Panc1 (cell line): ENCODE measurements around the gene ST6GALNAC6.

Experiments
- CTCF ChIP-seq: fragments of 450-650 bp; IDR thresholded peaks from 2 replicates; pipeline ENCODE4 v1.5.1; 2017; ENCODE audit warnings: mild to moderate bottlenecking
- REST ChIP-seq, 2 experiments: IDR thresholded peaks; 2 replicates each; pipeline ENCODE4 v1.6.1; 2011 to 2012; ENCODE audit warnings: low read depth in 2 of 2, control low read depth in 1 of 2, low read length in 1 of 2, mild to moderate bottlenecking in 1 of 2, moderate library complexity in 1 of 2; ENCODE audit not compliant: insufficient read depth in 1 of 2

GRCh38 chr9:127877566-127877998, 21.8 kb downstream of the ST6GALNAC6 start, which contains the start of gene AK1:
- TF ChIP-seq REST (IDR thresholded peaks at IDR 0.05; ENCODE audit: insufficient read depth in 1 of 2, low read depth in 2 of 2, low read length in 1 of 2): no peak
- no peak for TF ChIP-seq CTCF
